Endometrium (tissue), 2 donors: ENCODE measurements around the gene IFNA17.
A peak's percentile ranks its signal among the peaks of the same experiment; 100 is the strongest.
"Not testable (repeated sequence)": the region's sequence is repeated elsewhere in the genome, so short reads cannot be mapped to it uniquely, and the experiment has no call there.

Source experiments
- FAIRE-seq: peaks from 2 replicates; lab custom pipeline; 2012; peaks lifted over from hg19 to GRCh38; lab: Jason Lieb, UNC
- donor health status: control.
- donor health status: control.

The IFNA17 gene

GRCh38 chr9:21228122-21228521 lies at the start of gene IFNA17:
Gene IFNA17 (minus strand): TSS chr9:21228222. CDS start chr9:21228173, 49 bp downstream.
- FAIRE-seq = no peak

- FAIRE-seq = no peak
These were observed 40.3 kb upstream of the IFNA17 start for GRCh38 chr9:21268347-21268657.

GRCh38 chr9:21267485-21268346 lies 39.7 kb upstream of the IFNA17 start:
- no peak for FAIRE-seq

- no peak for FAIRE-seq
These were observed 38.9 kb upstream of the IFNA17 start for GRCh38 chr9:21266733-21267484.

- no peak for FAIRE-seq
These were observed 37.6 kb upstream of the IFNA17 start for GRCh38 chr9:21265421-21266189.

- no peak for FAIRE-seq
These were observed 27.7 kb upstream of the IFNA17 start for GRCh38 chr9:21255538-21256212.

- peak; percentile 18 for FAIRE-seq
These were observed 24.9 kb upstream of the IFNA17 start for GRCh38 chr9:21252721-21253547.

GRCh38 chr9:21251638-21252037 lies 23.6 kb upstream of the IFNA17 start:
- no peak for FAIRE-seq

- no peak for FAIRE-seq
These were observed 23.2 kb upstream of the IFNA17 start for GRCh38 chr9:21251190-21251589.

GRCh38 chr9:21244836-21245235 lies 16.8 kb upstream of the IFNA17 start:
- FAIRE-seq = no peak

- FAIRE-seq = no peak
These were observed 11.9 kb upstream of the IFNA17 start, which contains the start of gene IFNA14 for GRCh38 chr9:21239911-21240310. Gene IFNA14 (minus strand): TSS chr9:21240005. CDS start chr9:21239935, 70 bp downstream.

- not testable (repeated sequence) for FAIRE-seq
These were observed 8.3 kb upstream of the IFNA17 start for GRCh38 chr9:21236360-21236714.

GRCh38 chr9:21235468-21236359 lies 7.7 kb upstream of the IFNA17 start:
- FAIRE-seq = not testable (repeated sequence)

GRCh38 chr9:21234153-21234687 lies 6.2 kb upstream of the IFNA17 start:
- no peak for FAIRE-seq

- no peak for FAIRE-seq
These were observed 5.2 kb upstream of the IFNA17 start for GRCh38 chr9:21233258-21233657.

GRCh38 chr9:21217211-21217610 lies 10.8 kb downstream of the IFNA17 start, which contains the start of gene IFNA16:
Gene IFNA16 (minus strand): TSS chr9:21217311. CDS start chr9:21217305, 6 bp downstream.
- not testable (repeated sequence) for FAIRE-seq

GRCh38 chr9:21213411-21214326 lies 14.4 kb downstream of the IFNA17 start:
- FAIRE-seq = not testable (repeated sequence)

GRCh38 chr9:21212160-21212559 lies 15.9 kb downstream of the IFNA17 start:
- FAIRE-seq = not testable (repeated sequence)
